ENCODE measurements around the gene DAND5. TPM values are rescaled to one million over a fixed set of nuclear protein-coding genes. Genes with fewer than 3 reads are reported as not detected.

Gene DAND5
- total and polyA plus RNA-seq, 10 of the 15 experiments (the other 5 are each of a cell fraction or from before 2014, with no cell fraction given) = 0.06 to 0.15 (median 0.12) TPM; not detected in 5

- TF ChIP-seq ZNF687 (IDR thresholded peaks at IDR 0.05) (peak; percentile 80), POU2F2 (IDR thresholded peaks at IDR 0.05; ENCODE audit: borderline replicate concordance, low read depth, low read length) (peak; percentile 77; the same call in 2 of the 3 replicates), CBX3 (IDR thresholded peaks at IDR 0.05; ENCODE audit: borderline replicate concordance, low read depth) (no peak), RELA (IDR thresholded peaks at IDR 0.05; ENCODE audit: borderline replicate concordance, partially characterized antibody) (peak; percentile 39), FOXM1 (IDR thresholded peaks at IDR 0.05; ENCODE audit: low read depth, low read length) (no peak), DPF2 (IDR thresholded peaks at IDR 0.05) (peak; percentile 91), NBN (IDR thresholded peaks at IDR 0.05) (no peak), MEF2A (IDR thresholded peaks at IDR 0.05; ENCODE audit: insufficient read depth, low read depth, low read length) (0 out of 2 replicates have a peak, but pooled peaks have one; percentile 1), SMARCA5 (IDR thresholded peaks at IDR 0.05) (peak; percentile 81; the same call in 1 of the 2 replicates), TCF12 (IDR thresholded peaks at IDR 0.05; ENCODE audit: low read depth, low read length) (peak; percentile 74; the same call in 1 of the 2 replicates), YBX1 (IDR thresholded peaks at IDR 0.05) (no peak), ZBED1 (IDR thresholded peaks at IDR 0.05; ENCODE audit: borderline replicate concordance) (no peak), GABPA (IDR thresholded peaks at IDR 0.05; ENCODE audit: low read depth) (no peak), PBX3 (IDR thresholded peaks at IDR 0.05; ENCODE audit: insufficient replicate concordance, low read depth, low read length) (no peak), ZBTB4 (CRISPR knock-in tag; IDR thresholded peaks at IDR 0.05) (no peak), NFYA (IDR thresholded peaks at IDR 0.05; ENCODE audit: borderline replicate concordance, low read depth, low read length) (no peak), GATAD2B (conservative IDR thresholded peaks at IDR 0.05; ENCODE audit: low read depth) (peak; percentile 81), NFXL1 (IDR thresholded peaks at IDR 0.05; ENCODE audit: borderline replicate concordance) (0 out of 2 replicates have a peak, but pooled peaks have one; percentile 32), NFIC (IDR thresholded peaks at IDR 0.05; ENCODE audit: low read depth, low read length) (no peak), NR2C1 (IDR thresholded peaks at IDR 0.05) (peak; percentile 65), EGR1 (IDR thresholded peaks at IDR 0.05; ENCODE audit: borderline replicate concordance in 1 of 2, low read depth in 2 of 2, low read length in 2 of 2) (peak in 1 of 2 experiments; percentile 29; a peak in 1 of 3 replicates), RB1 (IDR thresholded peaks at IDR 0.05; ENCODE audit: borderline replicate concordance) (peak; percentile 78; the same call in 1 of the 2 replicates)
Measured at GRCh38 chr19:12956446-12957388, 12.7 kb upstream of the DAND5 start, which contains the start of gene GADD45GIP1 (continued).

All from GM12878 (cell line).